Peyer's patch (tissue), 4 donors: ENCODE results near the gene BPHL. TPM values are rescaled to one million over a fixed set of nuclear protein-coding genes. Genes with fewer than 3 reads are reported as not detected.

Source experiments
- DNase-seq, 3 donors: peaks; one replicate each; pipeline ENCODE4 v3.0.0-alpha.2; 2017 to 2019
- H3K27ac ChIP-seq, 4 donors: fragments of 200-600 bp; sonication (generic); one replicate each; pipeline ENCODE4 v1.5.1; 2016 to 2019
- H3K27me3 ChIP-seq, 2 donors: fragments of 200-600 bp; sonication (generic); one replicate each; pipeline ENCODE4 v1.5.1; 2019
- H3K36me3 ChIP-seq, 3 donors: fragments of 200-600 bp; sonication (generic); one replicate each; pipeline ENCODE4 v1.5.1; 2016 to 2019
- H3K4me1 ChIP-seq, 4 donors: fragments of 200-600 bp; sonication (generic); one replicate each; pipeline ENCODE4 v1.5.1; 2016 to 2019
- H3K4me3 ChIP-seq, 4 donors: fragments of 200-600 bp; sonication (generic); 1 replicate in 3 of 4; 2 replicates in 1 of 4; pipeline ENCODE4 v1.5.1; 2016 to 2019; ENCODE audit warnings: mild to moderate bottlenecking in 1 of 4
- H3K9me3 ChIP-seq, 4 donors: fragments of 200-600 bp; sonication (generic); one replicate each; pipeline ENCODE4 v1.5.1; 2016 to 2019; ENCODE audit warnings: mild to moderate bottlenecking in 1 of 4
- CTCF ChIP-seq, 6 experiments: fragments of 450-650 bp in 4 of 6; fragments of 200-600 bp in 2 of 6; sonication (generic) in 1 of 6; IDR thresholded peaks; one replicate each; pipeline ENCODE4 v1.5.1; 2017 to 2019; ENCODE audit warnings: antibody characterized with exemption in 6 of 6, mild to moderate bottlenecking in 3 of 6, moderate library complexity in 1 of 6
- POLR2A ChIP-seq, 2 donors: fragments of 450-650 bp; IDR thresholded peaks; one replicate each; pipeline ENCODE4 v1.5.1; 2017; ENCODE audit warnings: antibody characterized with exemption in 2 of 2, mild to moderate bottlenecking in 2 of 2, moderate library complexity in 2 of 2
- small RNA-seq, 2 donors: library from RNA; depleted of rRNA; stranded (forward); fragments of <200 nt; gene quantifications; one replicate each; pipeline ENCODE3, GENCODE V24; 2016
- total RNA-seq, 4 donors: library from RNA; depleted of rRNA; stranded (reverse); fragments of >200 nt; gene quantifications; one replicate each; pipeline ENCODE4 v1.1.0, GENCODE V29; 2016

The BPHL gene
- total RNA-seq, 4 donors from 2014 or later, result 21.5 to 73.1 (median 68.2) TPM

GRCh38 chr6:3200682-3201081 is 82.2 kb downstream of the BPHL start:
- DNase-seq, result no peak
- H3K4me3 ChIP-seq, result no peak overlapping the region
- H3K4me1 ChIP-seq, result no peaks in the 10 kb centered on the region
- no peaks in the 10 kb centered on the region for H3K27me3 ChIP-seq
- no peaks in the 10 kb centered on the region for H3K9me3 ChIP-seq
- TF ChIP-seq CTCF (IDR thresholded peaks at IDR 0.05) (no peak), POLR2A (IDR thresholded peaks at IDR 0.05) (no peak)
- H3K27ac ChIP-seq, result no peak overlapping the region
- no peaks in the 10 kb centered on the region for H3K36me3 ChIP-seq

- H3K4me1 ChIP-seq, result no peaks in the 10 kb centered on the region
- TF ChIP-seq POLR2A (IDR thresholded peaks at IDR 0.05), result no peak
- H3K36me3 ChIP-seq, result no peaks in the 10 kb centered on the region
- DNase-seq, result no peak
- H3K27me3 ChIP-seq, result no peaks in the 10 kb centered on the region
- H3K27ac ChIP-seq, result no peak overlapping the region
- H3K4me3 ChIP-seq, result no peak overlapping the region
- H3K9me3 ChIP-seq, result no peaks in the 10 kb centered on the region
Observed at GRCh38 chr6:3201388-3201787, 82.9 kb downstream of the BPHL start.

Small RNA genes lying within 50 kb of the gene (small RNA-seq; reads per million reads assigned to genes)
- gene RNA5SP201, result 0 reads per million in 2 donors

Other genes with a start within 250 kb of the BPHL start
- gene SERPINB9, start 215.4 kb upstream of the BPHL start, total RNA-seq, result 10 to 100 TPM in 1 of 4 donors, 1 to 10 TPM in 3; 2.9 to 13.2 (median 4.0) TPM
- 100 to 1,000 TPM; 170 to 462 (median 219) TPM for gene SERPINB6, start 147.1 kb upstream of the BPHL start, total RNA-seq
- gene NQO2, start 118.8 kb upstream of the BPHL start, total RNA-seq, result 10 to 100 TPM; 22.1 to 60.8 (median 29.3) TPM
- 10 to 100 TPM; 38.5 to 48.7 (median 40.8) TPM for gene RIPK1, start 50.2 kb upstream of the BPHL start, total RNA-seq
- 10 to 100 TPM; 13.2 to 61.6 (median 47.6) TPM for gene TUBB2A, start 38.8 kb downstream of the BPHL start, total RNA-seq
- gene TUBB2B, start 108.9 kb downstream of the BPHL start, total RNA-seq, result 1 to 10 TPM; 2.4 to 7.4 (median 4.5) TPM
- 10 to 100 TPM in 3 of 4 donors, 1 to 10 TPM in 1; 6.6 to 16.8 (median 15.9) TPM for gene PSMG4, start 140.2 kb downstream of the BPHL start, total RNA-seq